Spinal cord (tissue), 10 donors: ENCODE results near the gene ADORA2B. TPM values are rescaled to one million over a fixed set of nuclear protein-coding genes. Genes with fewer than 3 reads are reported as not detected.

Source experiments
- DNase-seq, 6 donors: peaks; one replicate each; pipeline versions ENCODE4 v3.0.0 to v3.0.0-alpha.2; 2013 to 2015; ENCODE audit warnings: low spot score in 6 of 6, low read depth in 4 of 6
- H3K27ac ChIP-seq: one replicate; pipeline ENCODE4 v1.5.1; 2013; ENCODE audit warnings: low read depth, low read length, control low read depth
- H3K27me3 ChIP-seq: one replicate; pipeline ENCODE4 v1.6.1; 2013; ENCODE audit warnings: low read length; ENCODE audit not compliant: control insufficient read depth, insufficient read depth
- H3K36me3 ChIP-seq: one replicate; pipeline ENCODE4 v1.6.1; 2013; ENCODE audit warnings: low read length; ENCODE audit not compliant: control insufficient read depth, insufficient read depth
- H3K4me1 ChIP-seq: one replicate; pipeline ENCODE4 v1.6.1; 2013; ENCODE audit warnings: low read length; ENCODE audit not compliant: control insufficient read depth, insufficient read depth
- H3K4me3 ChIP-seq: one replicate; pipeline ENCODE4 v1.5.1; 2013; ENCODE audit warnings: low read depth, low read length, control low read depth
- H3K9me3 ChIP-seq: one replicate; pipeline ENCODE4 v1.6.1; 2013; ENCODE audit warnings: low read length; ENCODE audit not compliant: control insufficient read depth, insufficient read depth
- WGBS: methylation state at CpG from one replicate; pipeline ENCODE4 v1.1.5; 2013; ENCODE audit warnings: missing lambda C conversion rate; ENCODE audit not compliant: insufficient coverage; 5-methylcytosine and 5-hydroxymethylcytosine counted together
- polyA plus RNA-seq, 2 donors: library from polyadenylated mRNA; unstranded; fragments of 120-200 nt; gene quantifications; one replicate each; pipeline ENCODE4 v1.2.1, GENCODE V29; 2013; ENCODE audit not compliant: insufficient read length in 2 of 2
- total RNA-seq, 2 donors: library from RNA; depleted of rRNA in 1 of 2; stranded (reverse); fragments of 120-200 nt in 1 of 2; fragments of >200 nt in 1 of 2; gene quantifications; one replicate each; pipeline versions ENCODE4 v1.2.3 to v1.2.4, GENCODE V29; 2013 to 2014
- donor health status: healthy.

Gene ADORA2B
- total and polyA plus RNA-seq, 4 donors = 4.1 to 35.0 (median 10.4) TPM

DNA sequence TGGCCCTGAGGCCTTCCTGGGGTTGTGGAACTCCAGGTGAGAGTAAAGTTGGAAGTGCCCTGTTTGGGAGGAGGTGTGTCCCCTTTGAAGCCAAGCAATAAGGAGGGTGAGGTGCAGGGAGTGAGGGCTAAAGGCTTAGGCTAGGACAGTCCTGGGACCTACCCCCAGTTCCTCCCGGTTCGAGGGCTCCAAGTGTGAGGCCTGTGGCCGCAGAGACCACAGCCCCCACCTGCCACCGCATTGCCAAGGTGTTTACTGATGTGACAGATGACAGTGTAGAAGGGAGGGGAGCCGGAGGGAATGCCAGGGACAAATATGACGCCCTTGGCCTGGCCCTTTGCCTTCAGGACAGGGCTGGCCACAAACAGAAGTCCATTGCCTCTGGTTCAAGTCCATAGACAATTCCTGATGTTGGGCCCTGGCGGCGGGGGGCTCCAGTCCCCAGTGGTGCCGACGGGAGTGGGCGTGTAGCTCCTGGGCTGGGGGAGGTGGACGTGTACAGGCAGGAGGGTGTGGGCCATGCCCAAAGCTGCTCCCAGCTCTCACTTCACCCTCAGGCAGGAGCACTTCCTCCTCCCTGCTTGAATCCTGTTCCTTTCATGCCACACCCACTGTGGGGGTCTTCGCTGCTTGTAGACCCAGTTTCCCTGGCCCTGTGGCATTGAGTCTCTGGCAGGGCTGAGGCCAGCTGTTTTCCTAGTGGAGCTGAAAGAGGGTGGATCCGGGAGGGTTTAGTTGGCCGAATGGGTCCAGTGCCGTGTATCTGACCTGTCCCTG is 3.2 kb downstream of the ADORA2B start:
- Histone ChIP-seq H3K27ac (no peak overlapping the region), H3K36me3 (peaks cover 3% of the 10 kb centered on the region), H3K4me3 (no peak overlapping the region), H3K4me1 (peaks cover 15% of the 10 kb centered on the region), H3K9me3 (no peaks in the 10 kb centered on the region), H3K27me3 (peaks cover 27% of the 10 kb centered on the region)
- DNase-seq = no peak
- 83% methylated on average over 6 of the region's 16 CpGs for WGBS

DNA sequence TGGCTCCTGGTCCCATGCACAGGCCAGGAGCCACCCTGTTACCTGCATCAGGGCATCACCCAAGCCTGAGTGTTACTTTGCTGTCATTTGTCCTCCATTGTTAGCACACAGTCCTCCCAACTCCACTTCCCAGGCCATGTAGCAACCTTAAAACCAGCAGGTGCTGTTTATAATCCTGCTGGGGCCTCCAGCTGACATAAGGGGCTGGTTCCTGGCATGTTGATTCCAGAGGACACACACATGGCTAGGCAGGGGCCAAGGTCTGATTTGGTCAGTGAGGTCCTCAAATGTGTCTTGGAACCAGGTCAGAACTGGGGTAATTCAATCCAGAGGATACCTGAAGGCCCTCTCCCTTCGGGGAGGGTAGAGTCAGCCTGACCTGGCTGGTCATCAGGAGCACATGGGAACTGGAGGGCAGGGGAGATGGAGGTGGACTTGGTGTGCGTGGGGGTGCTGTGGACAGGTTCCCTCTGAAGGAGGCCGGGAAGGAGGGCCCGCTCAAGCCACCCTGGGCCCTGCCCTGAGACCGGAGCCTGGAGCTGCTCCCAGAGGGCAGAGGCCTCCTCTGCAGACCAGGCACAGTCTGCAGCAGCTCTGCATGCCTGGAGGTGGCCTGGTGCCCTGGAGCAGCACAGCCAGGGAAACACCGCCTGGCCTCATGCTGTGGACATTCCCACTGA is 6.6 kb downstream of the ADORA2B start:
- Histone ChIP-seq H3K27me3 (peaks cover 4% of the 10 kb centered on the region), H3K9me3 (no peaks in the 10 kb centered on the region), H3K4me1 (no peaks in the 10 kb centered on the region), H3K36me3 (peaks cover 3% of the 10 kb centered on the region), H3K4me3 (no peak overlapping the region), H3K27ac (no peak overlapping the region)
- no peak for DNase-seq
- WGBS = 96% methylated on average over 6 of the region's 6 CpGs

DNA sequence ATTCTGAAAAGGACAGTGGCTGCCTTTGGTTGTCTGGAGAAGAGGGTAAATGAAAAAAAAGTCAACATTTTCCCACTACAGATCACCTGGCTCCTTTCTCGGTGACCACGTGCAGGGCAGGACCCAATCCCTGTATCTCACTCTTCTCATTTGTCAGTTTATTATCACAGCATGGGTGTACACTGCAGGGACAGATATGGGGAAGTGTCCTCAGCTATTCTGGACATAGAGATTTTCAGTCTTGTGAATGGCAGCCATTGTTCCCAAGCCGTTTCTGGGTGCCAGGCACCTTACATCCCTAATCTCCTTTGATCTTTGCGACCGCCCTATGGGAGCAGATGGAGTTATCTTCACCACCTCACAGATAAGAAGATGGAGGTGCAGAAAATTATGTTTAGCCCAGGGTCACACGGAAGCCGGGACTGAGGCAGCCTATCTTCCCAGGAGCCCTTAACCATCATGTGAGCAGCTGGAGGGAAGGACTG is 7.2 kb downstream of the ADORA2B start:
- Histone ChIP-seq H3K27me3 (no peaks in the 10 kb centered on the region), H3K9me3 (no peaks in the 10 kb centered on the region), H3K27ac (no peak overlapping the region), H3K36me3 (peaks cover 3% of the 10 kb centered on the region), H3K4me1 (no peaks in the 10 kb centered on the region), H3K4me3 (no peak overlapping the region)
- no CpG with 5 or more reads among the region's 7 CpGs for WGBS
- DNase-seq = no peak

DNA sequence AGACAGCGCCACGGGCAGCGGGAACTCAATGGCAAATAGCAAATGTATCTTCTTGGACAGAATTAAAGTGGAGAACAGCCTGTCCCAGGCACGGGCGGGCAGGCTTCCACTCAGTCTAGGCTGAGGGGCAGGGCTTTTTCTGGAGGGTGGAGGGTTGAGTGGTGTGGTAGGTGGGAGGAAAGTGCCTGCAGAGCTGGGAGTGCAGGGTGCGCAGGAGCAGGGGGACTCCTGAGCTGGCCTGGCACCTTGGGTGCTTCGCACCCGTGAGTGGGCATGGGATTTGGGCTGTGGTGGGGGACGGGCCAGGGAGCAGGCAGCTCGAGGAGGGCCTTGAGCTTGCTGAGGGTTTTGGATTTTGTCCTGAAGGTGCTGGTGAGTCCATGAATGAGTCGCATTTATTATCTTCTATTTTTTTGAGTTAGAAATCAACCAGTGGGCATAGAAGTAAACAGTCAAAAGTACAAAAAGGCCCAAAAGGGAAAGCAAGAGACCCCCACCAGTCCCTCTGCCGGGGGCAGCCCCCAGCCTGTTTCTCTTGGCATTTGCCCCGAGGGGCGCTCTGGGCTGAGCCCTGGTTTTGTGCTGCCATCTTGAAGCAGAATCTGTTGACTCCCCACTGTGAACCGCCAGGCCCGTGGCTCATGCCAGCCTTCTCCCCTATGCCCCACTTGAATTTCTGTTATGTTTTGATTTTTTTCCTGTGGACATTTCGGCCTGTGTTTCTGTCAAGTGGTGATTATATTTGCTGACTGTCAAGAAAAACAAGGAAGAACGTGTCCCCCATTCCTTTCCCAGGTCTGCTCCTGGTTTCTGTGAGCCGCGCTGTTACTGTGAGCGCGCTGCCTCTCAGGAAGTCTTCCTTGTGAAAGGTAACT is 8.2 kb downstream of the ADORA2B start:
- Histone ChIP-seq H3K4me3 (no peak overlapping the region), H3K36me3 (peaks cover 3% of the 10 kb centered on the region), H3K27ac (no peak overlapping the region), H3K4me1 (no peaks in the 10 kb centered on the region), H3K9me3 (no peaks in the 10 kb centered on the region), H3K27me3 (no peaks in the 10 kb centered on the region)
- WGBS = 73% methylated on average over 17 of the region's 22 CpGs
- DNase-seq = no peak

GRCh38 chr17:15954222-15954621 is 9.3 kb downstream of the ADORA2B start:
- DNase-seq = no peak
- no peaks in the 10 kb centered on the region for H3K27me3 ChIP-seq

DNA sequence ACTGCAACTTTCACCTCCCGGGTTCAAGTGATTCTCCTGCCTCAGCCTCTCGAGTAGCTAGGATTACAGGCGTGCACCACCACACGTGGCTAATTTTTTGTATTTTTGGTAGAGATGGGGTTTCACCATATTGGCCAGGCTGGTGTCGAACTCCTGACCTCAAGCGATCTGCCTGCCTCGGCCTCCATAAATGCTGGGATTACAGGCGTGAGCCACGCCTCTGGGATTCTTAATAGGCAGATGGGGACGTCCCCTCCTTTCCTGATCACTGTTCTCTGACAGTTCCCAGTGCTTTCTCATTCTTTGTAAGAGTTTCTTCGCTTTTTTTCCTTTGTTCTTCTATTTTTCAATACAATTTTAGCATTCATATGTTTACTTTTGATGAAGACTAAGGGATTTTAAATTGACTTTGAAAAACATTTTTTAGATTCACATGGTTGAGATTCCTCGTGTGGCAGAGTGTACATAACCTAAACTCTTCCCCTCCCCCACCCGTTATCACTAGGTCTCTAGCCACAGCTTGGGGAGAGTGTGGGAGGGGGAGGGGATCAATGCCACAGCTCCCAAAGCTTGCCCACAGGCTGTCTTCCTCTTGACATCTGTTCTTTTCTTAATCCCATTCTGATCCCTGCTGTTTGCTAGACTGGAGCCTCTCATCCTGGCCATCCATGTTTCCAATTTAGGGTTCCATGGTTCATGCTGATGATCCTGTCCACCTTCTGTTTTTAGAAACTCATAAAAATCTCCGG is 11.0 kb downstream of the ADORA2B start:
- H3K4me1 ChIP-seq = no peaks in the 10 kb centered on the region
- no peaks in the 10 kb centered on the region for H3K27me3 ChIP-seq
- no peak overlapping the region for H3K4me3 ChIP-seq
- H3K27ac ChIP-seq = no peak overlapping the region
- no peak for DNase-seq
- 100% methylated on average over 6 of the region's 14 CpGs for WGBS
- H3K9me3 ChIP-seq = no peaks in the 10 kb centered on the region
- H3K36me3 ChIP-seq = peaks cover 3% of the 10 kb centered on the region

More at GRCh38 chr17:15954222-15954621, 9.3 kb downstream of the ADORA2B start:
- no peak overlapping the region for H3K27ac ChIP-seq
- no peaks in the 10 kb centered on the region for H3K4me1 ChIP-seq
- no peaks in the 10 kb centered on the region for H3K9me3 ChIP-seq
- H3K4me3 ChIP-seq = no peak overlapping the region
- H3K36me3 ChIP-seq = peaks cover 3% of the 10 kb centered on the region
- 100% methylated on average over 1 of the region's 5 CpGs for WGBS

GRCh38 chr17:15957206-15957605 is 12.3 kb downstream of the ADORA2B start:
- 92% methylated on average over 6 of the region's 6 CpGs for WGBS
- H3K36me3 ChIP-seq = no peaks in the 10 kb centered on the region
- H3K9me3 ChIP-seq = no peaks in the 10 kb centered on the region
- H3K27me3 ChIP-seq = no peaks in the 10 kb centered on the region
- no peaks in the 10 kb centered on the region for H3K4me1 ChIP-seq
- no peak for DNase-seq
- H3K27ac ChIP-seq = no peak overlapping the region
- no peak overlapping the region for H3K4me3 ChIP-seq

DNA sequence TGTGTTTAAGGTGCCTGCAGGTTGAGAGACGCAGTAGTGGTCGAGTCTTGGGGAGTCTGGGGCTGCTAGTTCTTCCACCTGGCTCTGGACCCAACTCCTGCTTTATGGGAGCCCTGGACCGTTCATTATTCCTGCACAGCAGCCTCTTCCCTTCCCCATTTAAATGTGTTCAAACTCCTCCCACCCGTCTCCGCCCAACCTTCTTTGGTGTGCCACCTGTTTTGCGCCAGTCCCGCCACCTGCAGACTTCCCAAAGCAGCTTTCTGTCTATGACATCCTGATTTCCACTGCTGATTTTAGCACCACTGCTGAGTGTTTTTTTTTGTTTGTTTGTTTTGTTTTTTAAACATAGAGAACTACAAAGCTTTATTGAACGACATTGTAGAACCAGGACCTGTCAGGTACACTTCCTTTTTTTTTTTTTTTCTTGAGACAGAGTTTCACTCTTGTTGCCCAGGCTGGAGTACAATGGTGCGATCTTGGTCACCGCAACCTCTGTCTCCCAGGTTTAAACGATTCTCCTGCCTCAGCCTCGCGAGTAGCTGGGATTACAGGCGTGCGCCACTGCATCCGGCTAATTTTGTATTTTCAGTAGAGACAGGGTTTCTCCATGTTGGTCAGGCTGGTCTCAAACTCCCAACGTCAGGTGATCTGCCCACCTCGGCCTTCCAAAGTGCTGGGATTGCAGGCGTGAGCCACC is 12.8 kb downstream of the ADORA2B start:
- H3K36me3 ChIP-seq = no peaks in the 10 kb centered on the region
- H3K27me3 ChIP-seq = no peaks in the 10 kb centered on the region
- H3K4me3 ChIP-seq = no peak overlapping the region
- H3K27ac ChIP-seq = no peak overlapping the region
- no peaks in the 10 kb centered on the region for H3K9me3 ChIP-seq
- no peaks in the 10 kb centered on the region for H3K4me1 ChIP-seq
- 95% methylated on average over 13 of the region's 19 CpGs for WGBS
- no peak for DNase-seq
